Astrocyte (in vitro differentiated cells and primary cell): Measurements from ENCODE around the gene FBXW5.

Source experiments
- EZH2 ChIP-seq: IDR thresholded peaks from 2 replicates; pipeline ENCODE4 v1.6.1; 2012; ENCODE audit warnings: mild to moderate bottlenecking, low read length, inconsistent platforms; ENCODE audit not compliant: insufficient read depth
- TF ChIP-seq, protein P1 (sequence below): IDR thresholded peaks from 2 replicates; pipeline ENCODE4 v1.5.1; 2011; ENCODE audit warnings: low read depth, mild to moderate bottlenecking, inconsistent platforms, low read length, moderate library complexity; ENCODE audit not compliant: insufficient read depth

DNA sequence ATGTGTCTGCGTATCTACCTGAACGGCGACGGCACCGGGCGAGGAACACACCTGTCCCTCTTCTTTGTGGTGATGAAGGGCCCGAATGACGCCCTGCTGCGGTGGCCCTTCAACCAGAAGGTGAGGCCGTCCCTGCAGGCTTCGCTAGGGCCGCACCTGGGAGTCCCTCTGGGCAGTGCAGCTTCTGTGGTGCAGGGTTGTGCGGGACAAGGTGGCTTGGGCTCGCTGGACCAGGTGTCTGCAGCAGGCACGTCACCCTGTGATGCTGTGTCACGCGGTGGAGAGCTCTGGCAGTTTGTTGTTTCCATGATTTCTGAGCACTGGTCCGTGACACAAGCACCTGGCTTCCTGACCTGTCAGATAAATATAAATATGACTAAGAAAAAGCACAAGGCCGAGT is 20.7 kb downstream of the FBXW5 start:
- TF ChIP-seq EZH2, result no peak
- TF ChIP-seq, protein P1, sequence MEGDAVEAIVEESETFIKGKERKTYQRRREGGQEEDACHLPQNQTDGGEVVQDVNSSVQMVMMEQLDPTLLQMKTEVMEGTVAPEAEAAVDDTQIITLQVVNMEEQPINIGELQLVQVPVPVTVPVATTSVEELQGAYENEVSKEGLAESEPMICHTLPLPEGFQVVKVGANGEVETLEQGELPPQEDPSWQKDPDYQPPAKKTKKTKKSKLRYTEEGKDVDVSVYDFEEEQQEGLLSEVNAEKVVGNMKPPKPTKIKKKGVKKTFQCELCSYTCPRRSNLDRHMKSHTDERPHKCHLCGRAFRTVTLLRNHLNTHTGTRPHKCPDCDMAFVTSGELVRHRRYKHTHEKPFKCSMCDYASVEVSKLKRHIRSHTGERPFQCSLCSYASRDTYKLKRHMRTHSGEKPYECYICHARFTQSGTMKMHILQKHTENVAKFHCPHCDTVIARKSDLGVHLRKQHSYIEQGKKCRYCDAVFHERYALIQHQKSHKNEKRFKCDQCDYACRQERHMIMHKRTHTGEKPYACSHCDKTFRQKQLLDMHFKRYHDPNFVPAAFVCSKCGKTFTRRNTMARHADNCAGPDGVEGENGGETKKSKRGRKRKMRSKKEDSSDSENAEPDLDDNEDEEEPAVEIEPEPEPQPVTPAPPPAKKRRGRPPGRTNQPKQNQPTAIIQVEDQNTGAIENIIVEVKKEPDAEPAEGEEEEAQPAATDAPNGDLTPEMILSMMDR, result no peak
